Upper lobe of left lung (tissue), 4 donors: ENCODE measurements around the gene ZNF593OS.

ENCODE experiments used
- CTCF ChIP-seq, 6 experiments: fragments of 450-650 bp in 4 of 6; fragments of 200-600 bp in 2 of 6; sonication (generic) in 2 of 6; IDR thresholded peaks; one replicate each; pipeline ENCODE4 v1.5.1; 2016 to 2019; ENCODE audit warnings: antibody characterized with exemption in 6 of 6
- EP300 ChIP-seq, 4 donors: sonication (generic); formaldehyde crosslinking; IDR thresholded peaks; one replicate each; pipeline ENCODE4 v1.5.1; 2017; ENCODE audit warnings: antibody characterized with exemption in 4 of 4, control low read depth in 2 of 4

- no peak for TF ChIP-seq CTCF (IDR thresholded peaks at IDR 0.05)
- no peak for TF ChIP-seq EP300 (IDR thresholded peaks at IDR 0.05)
These were observed 2.5 kb downstream of the ZNF593OS start for GRCh38 chr1:26169198-26169554.
